ENCODE results near the gene ZNF853. TPM values are rescaled to one million over a fixed set of nuclear protein-coding genes. Genes with fewer than 3 reads are reported as not detected.

ZNF853 gene
- total RNA-seq, 1 donor from 2014 or later = 13.7 TPM

- DNase-seq (ENCODE audit: low spot score, unreplicated experiment) = no peak
- Mint-ChIP-seq H3K27ac (no peak overlapping the region), H3K4me1 (ENCODE audit: low read depth) (peaks cover 3% of the 10 kb centered on the region), H3K4me3 (ENCODE audit: low read depth) (no peak overlapping the region), H3K27me3 (no peaks in the 10 kb centered on the region), H3K36me3 (ENCODE audit: insufficient read depth) (peaks cover 11% of the 10 kb centered on the region), H3K9me3 (ENCODE audit: low read depth) (no peaks in the 10 kb centered on the region)
- TF ChIP-seq CTCF (IDR thresholded peaks at IDR 0.05; ENCODE audit: unreplicated experiment) = no peak
Measured at GRCh38 chr7:6619961-6620360, 4.6 kb downstream of the ZNF853 start.

- Mint-ChIP-seq H3K4me1 (ENCODE audit: low read depth) (no peaks in the 10 kb centered on the region), H3K36me3 (ENCODE audit: insufficient read depth) (peaks cover 11% of the 10 kb centered on the region), H3K27ac (no peak overlapping the region), H3K27me3 (no peaks in the 10 kb centered on the region), H3K9me3 (ENCODE audit: low read depth) (no peaks in the 10 kb centered on the region), H3K4me3 (ENCODE audit: low read depth) (no peak overlapping the region)
- TF ChIP-seq CTCF (IDR thresholded peaks at IDR 0.05; ENCODE audit: unreplicated experiment) = no peak
- DNase-seq (ENCODE audit: low spot score, unreplicated experiment) = no peak
Measured at GRCh38 chr7:6621195-6622133, 6.1 kb downstream of the ZNF853 start.

DNA sequence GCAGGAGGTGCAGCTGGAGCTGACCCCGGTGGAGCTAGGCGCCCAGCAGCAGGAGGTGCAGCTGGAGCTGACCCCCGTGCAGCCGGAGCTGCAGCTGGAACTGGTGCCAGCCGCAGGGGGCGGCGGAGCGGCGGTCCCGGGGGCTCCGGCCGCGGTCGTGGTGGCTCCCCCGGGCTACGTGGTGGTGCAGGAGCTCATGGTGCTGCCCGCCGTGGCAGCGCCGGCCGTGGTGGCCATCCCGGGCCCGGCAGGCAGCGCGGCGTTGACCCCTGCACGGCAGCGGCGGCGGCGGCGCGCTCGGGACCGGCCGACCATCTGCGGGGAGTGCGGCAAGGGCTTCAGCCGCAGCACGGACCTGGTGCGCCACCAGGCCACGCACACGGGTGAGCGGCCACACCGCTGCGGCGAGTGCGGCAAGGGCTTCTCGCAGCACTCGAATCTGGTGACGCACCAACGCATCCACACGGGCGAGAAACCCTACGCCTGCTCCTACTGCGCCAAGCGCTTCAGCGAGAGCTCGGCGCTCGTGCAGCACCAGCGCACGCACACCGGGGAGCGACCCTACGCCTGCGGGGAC lies 6.8 kb downstream of the ZNF853 start:
- H3K27ac Mint-ChIP-seq = no peak overlapping the region
- peaks cover 12% of the 10 kb centered on the region for H3K36me3 Mint-ChIP-seq (ENCODE audit: insufficient read depth)
- H3K9me3 Mint-ChIP-seq (ENCODE audit: low read depth) = no peaks in the 10 kb centered on the region
- TF ChIP-seq CTCF (IDR thresholded peaks at IDR 0.05; ENCODE audit: unreplicated experiment) = no peak
- no peak overlapping the region for H3K4me3 Mint-ChIP-seq (ENCODE audit: low read depth)
- no peak for DNase-seq (ENCODE audit: low spot score, unreplicated experiment)
- H3K4me1 Mint-ChIP-seq (ENCODE audit: low read depth) = no peaks in the 10 kb centered on the region
- H3K27me3 Mint-ChIP-seq = no peaks in the 10 kb centered on the region

DNA sequence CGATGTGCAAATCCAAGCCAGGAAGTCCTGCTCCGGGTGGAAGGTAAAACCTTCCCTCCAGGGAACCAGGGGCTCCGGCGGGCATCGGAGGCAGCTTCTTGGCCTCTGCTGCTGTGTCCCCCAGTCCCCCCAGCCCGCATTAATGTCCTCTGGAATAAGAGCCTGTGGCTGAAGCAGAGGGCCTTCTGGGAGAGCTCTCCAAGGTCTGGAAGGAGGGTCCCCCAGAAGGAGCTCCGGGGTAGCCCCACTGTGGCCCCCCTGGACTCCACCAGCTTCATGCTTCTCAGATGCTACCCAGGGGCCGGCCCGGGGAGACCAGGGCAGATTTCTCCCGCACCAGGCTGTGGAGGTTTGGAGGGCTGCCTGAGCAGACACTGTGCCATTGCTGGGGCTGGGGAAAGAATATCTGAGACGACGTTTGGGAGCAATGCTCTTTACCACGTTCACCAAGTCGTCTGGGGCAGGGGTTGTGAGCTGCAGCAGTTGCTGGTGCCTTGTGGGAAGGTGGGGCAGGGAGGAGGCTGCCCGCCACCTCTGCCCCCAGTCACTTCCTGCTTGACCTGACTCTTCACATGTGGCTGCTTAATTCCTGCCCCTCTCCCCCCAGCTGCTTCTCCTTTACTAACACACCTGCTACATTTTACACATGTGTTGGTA lies 8.3 kb downstream of the ZNF853 start:
- no peaks in the 10 kb centered on the region for H3K4me1 Mint-ChIP-seq (ENCODE audit: low read depth)
- TF ChIP-seq CTCF (IDR thresholded peaks at IDR 0.05; ENCODE audit: unreplicated experiment) = no peak
- no peak overlapping the region for H3K4me3 Mint-ChIP-seq (ENCODE audit: low read depth)
- no peak for DNase-seq (ENCODE audit: low spot score, unreplicated experiment)
- H3K27ac Mint-ChIP-seq = no peak overlapping the region
- H3K9me3 Mint-ChIP-seq (ENCODE audit: low read depth) = no peaks in the 10 kb centered on the region
- H3K36me3 Mint-ChIP-seq (ENCODE audit: insufficient read depth) = peaks cover 12% of the 10 kb centered on the region
- H3K27me3 Mint-ChIP-seq = no peaks in the 10 kb centered on the region

- H3K27ac Mint-ChIP-seq = no peak overlapping the region
- no peaks in the 10 kb centered on the region for H3K4me1 Mint-ChIP-seq (ENCODE audit: low read depth)
- H3K36me3 Mint-ChIP-seq (ENCODE audit: insufficient read depth) = peaks cover 12% of the 10 kb centered on the region
- no peak for TF ChIP-seq CTCF (IDR thresholded peaks at IDR 0.05; ENCODE audit: unreplicated experiment)
- DNase-seq (ENCODE audit: low spot score, unreplicated experiment) = no peak
- H3K4me3 Mint-ChIP-seq (ENCODE audit: low read depth) = no peak overlapping the region
- H3K27me3 Mint-ChIP-seq = no peaks in the 10 kb centered on the region
- no peaks in the 10 kb centered on the region for H3K9me3 Mint-ChIP-seq (ENCODE audit: low read depth)
Measured at GRCh38 chr7:6624246-6624611, 8.8 kb downstream of the ZNF853 start.
